Stimulated activated CD8-positive, alpha-beta memory T cell treated with anti-CD3 and anti-CD28 coated beads, Interleukin-12 subunit alpha, Interleukin-12 subunit beta, amount 100 ng/mL, for 1 hour (primary cell): ENCODE data around the gene RBM4.
A peak's percentile ranks its signal among the peaks of the same experiment; 100 is the strongest.

ENCODE experiments used
- DNase-seq: peaks from one replicate; pipeline ENCODE4 v3.0.0-alpha.2; 2020; ENCODE audit warnings: low read depth

The RBM4 gene

GRCh38 chr11:66651016-66651415, 12.5 kb downstream of the RBM4 start:
- no peak for DNase-seq

- no peak for DNase-seq
Measured at GRCh38 chr11:66652651-66653050, 14.1 kb downstream of the RBM4 start.

GRCh38 chr11:66653123-66653522, 14.6 kb downstream of the RBM4 start:
- DNase-seq, result no peak

- DNase-seq, result no peak
Measured at GRCh38 chr11:66659763-66660162, 21.3 kb downstream of the RBM4 start.

GRCh38 chr11:66663741-66664296, 25.3 kb downstream of the RBM4 start:
- DNase-seq, result no peak

- no peak for DNase-seq
Measured at GRCh38 chr11:66665369-66665768, 26.9 kb downstream of the RBM4 start.

- no peak for DNase-seq
Measured at GRCh38 chr11:66670816-66671215, 32.3 kb downstream of the RBM4 start.

GRCh38 chr11:66674964-66675602, 36.6 kb downstream of the RBM4 start:
- no peak for DNase-seq

GRCh38 chr11:66676282-66676919, 37.9 kb downstream of the RBM4 start:
- no peak for DNase-seq

GRCh38 chr11:66676931-66677598, 38.6 kb downstream of the RBM4 start:
- no peak for DNase-seq

GRCh38 chr11:66677599-66678375, 39.3 kb downstream of the RBM4 start, which contains the start of gene RBM4B:
RBM4B (minus strand) TSS chr11:66677887; CDS start chr11:66677079, 808 bp downstream.
- peak; percentile 90 for DNase-seq

- no peak for DNase-seq
Measured at GRCh38 chr11:66680966-66681645, 42.6 kb downstream of the RBM4 start.

- DNase-seq, result no peak
Measured at GRCh38 chr11:66683877-66684276, 45.4 kb downstream of the RBM4 start.

GRCh38 chr11:66684635-66685034, 46.1 kb downstream of the RBM4 start:
- DNase-seq, result no peak

- no peak for DNase-seq
Measured at GRCh38 chr11:66685276-66686099, 47.0 kb downstream of the RBM4 start.

GRCh38 chr11:66686100-66686785, 47.7 kb downstream of the RBM4 start:
- no peak for DNase-seq

- no peak for DNase-seq
Measured at GRCh38 chr11:66686801-66687750, 48.6 kb downstream of the RBM4 start.

- DNase-seq, result no peak
Measured at GRCh38 chr11:66687831-66688281, 49.4 kb downstream of the RBM4 start.
